Esophagus muscularis mucosa (tissue), 4 donors: ENCODE data around the gene NOTCH4.

Experiments used
- CTCF ChIP-seq, 3 experiments: fragments of 200-600 bp in 2 of 3; fragments of 450-650 bp in 1 of 3; sonication (generic) in 2 of 3; IDR thresholded peaks; one replicate each; pipeline ENCODE4 v1.5.1; 2017 to 2019; ENCODE audit warnings: antibody characterized with exemption in 3 of 3, mild to moderate bottlenecking in 2 of 3, moderate library complexity in 1 of 3
- EP300 ChIP-seq: sonication (generic); formaldehyde crosslinking; IDR thresholded peaks from one replicate; pipeline ENCODE4 v1.6.1; 2017; ENCODE audit warnings: antibody characterized with exemption
- POLR2A ChIP-seq: fragments of 450-650 bp; IDR thresholded peaks from one replicate; pipeline ENCODE4 v1.6.1; 2017; ENCODE audit warnings: antibody characterized with exemption, moderate library complexity, mild to moderate bottlenecking, low read depth
- POLR2AphosphoS5 ChIP-seq, 2 donors: sonication (generic); formaldehyde crosslinking; IDR thresholded peaks; one replicate each; pipeline ENCODE4 v1.6.1; 2017; ENCODE audit warnings: antibody characterized with exemption in 2 of 2

GRCh38 chr6:32214126-32214525 lies 9.7 kb downstream of the NOTCH4 start:
- no peak for TF ChIP-seq CTCF (IDR thresholded peaks at IDR 0.05)
- TF ChIP-seq POLR2AphosphoS5 (IDR thresholded peaks at IDR 0.05): no peak
- TF ChIP-seq POLR2A: no peak
- no peak for TF ChIP-seq EP300
